Suprapubic skin (tissue), 4 donors: ENCODE data around the gene SRP9.

Experiments used
- CTCF ChIP-seq, 2 donors: fragments of 200-600 bp in 1 of 2; fragments of 450-650 bp in 1 of 2; sonication (generic) in 1 of 2; IDR thresholded peaks; one replicate each; pipeline ENCODE4 v1.5.1; 2016 to 2019; ENCODE audit warnings: antibody characterized with exemption in 2 of 2, mild to moderate bottlenecking in 1 of 2, moderate library complexity in 1 of 2
- POLR2A ChIP-seq, 2 donors: fragments of 450-650 bp; IDR thresholded peaks; one replicate each; pipeline ENCODE4 v1.6.1; 2017; ENCODE audit warnings: antibody characterized with exemption in 2 of 2, mild to moderate bottlenecking in 2 of 2, moderate library complexity in 2 of 2
- POLR2AphosphoS5 ChIP-seq, 3 donors: sonication (generic); formaldehyde crosslinking; IDR thresholded peaks; one replicate each; pipeline ENCODE4 v1.6.1; 2017; ENCODE audit warnings: antibody characterized with exemption in 3 of 3

GRCh38 chr1:225822655-225823403 lies 45.2 kb downstream of the SRP9 start:
- TF ChIP-seq CTCF (IDR thresholded peaks at IDR 0.05) (no peak), POLR2A (IDR thresholded peaks at IDR 0.05) (no peak), POLR2AphosphoS5 (IDR thresholded peaks at IDR 0.05) (no peak)
